CD4-positive, alpha-beta T cell treated with Interleukin-2 at 100 ng/mL for 4 hours (primary cell): ENCODE data around the gene YARS2.

ENCODE experiments used
- DNase-seq: peaks from one replicate; pipeline ENCODE4 v3.0.0-alpha.2; 2020; ENCODE audit warnings: low spot score

Gene YARS2

GRCh38 chr12:32755654-32756475 lies at the start of gene YARS2:
TSS of gene YARS2 (minus strand) at chr12:32755897. CDS start at chr12:32755874, 23 bp downstream.
- DNase-seq = peak; percentile 93

- DNase-seq = no peak
These were observed 48.6 kb upstream of the YARS2 start for GRCh38 chr12:32804301-32804700.

DNA sequence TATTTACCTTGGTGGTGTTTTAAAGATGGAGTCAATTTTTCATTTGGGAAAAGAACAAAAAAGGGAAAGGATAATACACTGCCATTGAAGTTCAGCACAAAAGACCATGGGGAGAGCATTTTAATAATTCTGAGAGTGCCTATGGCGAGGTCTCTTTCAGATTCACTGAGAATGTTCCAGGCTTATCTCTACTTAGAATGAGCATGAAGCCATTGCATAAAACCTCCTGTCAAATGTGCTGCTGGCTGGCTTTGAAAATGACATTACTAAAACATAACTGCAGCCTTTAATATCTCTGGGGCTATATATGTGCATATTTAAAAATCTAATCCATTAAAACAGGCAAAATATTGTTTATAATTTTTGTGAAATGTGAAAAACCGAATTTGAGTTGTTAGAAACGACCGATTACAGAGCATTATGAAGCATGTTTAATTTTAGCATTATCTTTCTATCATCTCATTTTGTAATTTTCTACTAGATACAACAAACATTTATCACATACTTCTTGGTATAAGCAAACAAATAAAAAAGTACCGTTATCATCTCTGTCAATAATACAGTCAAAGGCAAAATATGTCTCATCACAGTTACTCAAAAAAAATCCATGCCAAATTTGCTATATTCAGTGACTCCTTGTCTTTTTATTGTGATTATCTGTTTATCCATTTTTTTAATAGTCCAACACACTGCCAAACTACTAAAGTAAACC lies 45.7 kb upstream of the YARS2 start:
- no peak for DNase-seq

GRCh38 chr12:32794281-32794680 lies 38.6 kb upstream of the YARS2 start:
- DNase-seq = no peak

DNA sequence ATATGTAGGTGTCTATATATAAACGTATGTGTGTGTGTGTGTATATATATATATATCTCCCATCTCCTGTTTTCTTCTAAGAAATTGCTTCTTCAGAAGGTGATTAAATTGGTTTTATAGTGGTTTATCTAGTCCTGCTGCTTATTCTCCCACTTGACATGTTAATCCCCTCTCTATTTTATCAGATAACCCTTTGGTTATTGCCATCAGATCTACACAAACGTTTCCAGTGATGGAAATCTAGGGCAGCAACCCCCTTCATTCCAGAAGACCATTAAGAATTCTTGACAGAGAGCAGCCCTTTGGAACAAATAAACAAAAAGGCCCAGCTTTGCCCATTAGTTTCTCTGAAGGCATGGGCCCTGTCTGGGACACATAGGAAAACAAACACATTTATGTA lies 34.2 kb upstream of the YARS2 start:
- DNase-seq = no peak

GRCh38 chr12:32789446-32789845 lies 33.7 kb upstream of the YARS2 start:
- no peak for DNase-seq

GRCh38 chr12:32788405-32788804 lies 32.7 kb upstream of the YARS2 start:
- DNase-seq = no peak

GRCh38 chr12:32785557-32785956 lies 29.9 kb upstream of the YARS2 start:
- no peak for DNase-seq

- DNase-seq = no peak
These were observed 27.3 kb upstream of the YARS2 start for GRCh38 chr12:32783029-32783428.

- DNase-seq = no peak
These were observed 24.4 kb upstream of the YARS2 start for GRCh38 chr12:32780071-32780470.

GRCh38 chr12:32777691-32778175 lies 22.0 kb upstream of the YARS2 start:
- DNase-seq = no peak

GRCh38 chr12:32777159-32777558 lies 21.5 kb upstream of the YARS2 start:
- DNase-seq = no peak

- no peak for DNase-seq
These were observed 20.6 kb upstream of the YARS2 start for GRCh38 chr12:32776258-32776657.

DNA sequence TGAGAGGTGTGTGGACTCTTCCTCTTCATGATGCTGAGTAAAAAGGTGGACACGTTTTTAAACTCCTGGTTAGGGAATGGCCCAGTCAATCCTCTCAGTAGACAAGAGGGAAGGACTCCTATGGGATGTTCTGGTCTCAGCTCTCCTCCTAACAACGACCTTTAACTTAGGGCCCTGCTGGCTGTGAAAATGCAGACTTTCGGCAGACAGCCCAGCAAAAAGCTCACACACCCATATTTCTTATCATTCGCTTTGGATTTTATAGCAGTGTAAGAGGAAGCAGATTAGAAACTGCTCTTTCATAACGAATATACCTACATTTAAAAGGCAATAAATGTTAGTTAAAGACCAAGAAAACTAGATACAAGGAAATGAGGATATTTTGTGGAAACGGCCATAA lies 18.0 kb upstream of the YARS2 start:
- DNase-seq = no peak

DNA sequence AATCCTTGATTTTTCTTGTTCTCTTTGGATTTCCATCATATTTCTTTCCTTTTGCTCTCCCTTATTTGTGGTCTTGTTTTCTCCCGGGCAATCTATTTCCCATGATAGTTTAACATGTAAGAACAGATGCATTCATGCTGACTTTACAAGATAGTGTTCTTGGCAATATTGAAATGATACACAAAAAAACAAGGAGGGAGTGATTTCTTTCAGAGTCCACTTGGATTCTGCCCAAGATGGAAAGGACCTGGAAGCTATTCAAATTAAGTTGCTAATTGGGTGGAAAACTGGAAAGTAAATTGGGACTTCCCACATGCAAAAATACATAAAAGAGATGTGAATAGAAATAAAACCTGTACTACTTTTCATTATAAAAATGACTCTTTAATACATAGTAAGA lies 14.4 kb upstream of the YARS2 start:
- DNase-seq = no peak

GRCh38 chr12:32768518-32768917 lies 12.8 kb upstream of the YARS2 start:
- no peak for DNase-seq

DNA sequence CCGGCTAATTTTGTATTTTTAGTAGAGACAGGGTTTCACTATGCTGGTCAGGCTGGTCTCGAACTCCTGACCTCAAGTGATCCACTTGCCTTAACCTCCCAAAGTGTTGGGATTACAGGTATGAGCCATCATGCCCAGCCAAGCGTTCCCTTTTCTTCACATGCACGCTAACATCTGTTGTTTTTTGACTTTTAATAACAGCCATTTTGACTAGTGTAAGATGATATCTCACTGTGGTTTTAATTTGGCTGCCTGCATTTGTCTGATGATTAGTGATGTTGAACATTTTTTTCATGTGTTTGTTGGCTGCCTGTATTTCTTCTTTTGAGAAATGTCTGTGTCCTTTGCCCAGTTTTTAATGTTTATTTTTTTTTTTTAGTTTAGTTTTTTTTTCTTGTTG lies 10.2 kb upstream of the YARS2 start:
- DNase-seq = no peak

DNA sequence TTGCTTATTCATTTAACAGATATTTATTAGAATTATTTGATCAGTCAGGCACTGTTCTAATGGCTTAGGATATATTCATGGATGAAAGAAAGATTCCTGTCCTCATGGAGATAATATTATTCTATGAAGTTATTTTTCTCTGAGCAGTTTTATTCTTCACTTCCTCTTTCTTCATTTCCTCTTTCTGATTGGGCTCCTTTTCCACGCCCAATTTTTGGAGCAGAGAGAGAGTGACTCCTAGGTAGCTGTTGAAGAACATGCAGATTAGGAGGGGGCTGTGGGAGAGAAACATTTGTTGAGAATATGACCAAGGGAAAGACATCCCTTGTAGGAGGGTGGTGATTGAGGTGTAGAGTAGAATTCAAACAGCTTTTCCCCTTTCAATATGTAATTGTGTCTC lies 6.0 kb upstream of the YARS2 start:
- DNase-seq = no peak

DNA sequence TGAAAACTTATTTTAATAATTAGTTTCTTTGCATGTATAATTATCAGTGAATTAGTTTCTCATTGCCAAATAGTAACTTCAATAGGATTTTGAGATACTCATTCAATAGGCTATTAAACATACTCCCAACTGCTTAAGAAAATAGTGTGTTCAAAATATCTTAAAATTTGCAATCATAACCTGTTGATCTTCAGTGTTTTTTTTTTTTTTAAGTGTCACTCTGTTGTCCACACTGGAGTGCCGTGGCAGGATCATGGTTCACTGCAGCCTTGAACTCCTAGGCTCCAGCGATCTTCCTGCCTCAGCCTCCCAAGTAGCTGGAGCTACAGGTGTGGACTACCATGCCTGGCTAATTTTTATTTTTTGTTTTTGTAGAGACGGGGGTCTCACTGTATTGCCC lies 1.5 kb upstream of the YARS2 start:
- no peak for DNase-seq

DNA sequence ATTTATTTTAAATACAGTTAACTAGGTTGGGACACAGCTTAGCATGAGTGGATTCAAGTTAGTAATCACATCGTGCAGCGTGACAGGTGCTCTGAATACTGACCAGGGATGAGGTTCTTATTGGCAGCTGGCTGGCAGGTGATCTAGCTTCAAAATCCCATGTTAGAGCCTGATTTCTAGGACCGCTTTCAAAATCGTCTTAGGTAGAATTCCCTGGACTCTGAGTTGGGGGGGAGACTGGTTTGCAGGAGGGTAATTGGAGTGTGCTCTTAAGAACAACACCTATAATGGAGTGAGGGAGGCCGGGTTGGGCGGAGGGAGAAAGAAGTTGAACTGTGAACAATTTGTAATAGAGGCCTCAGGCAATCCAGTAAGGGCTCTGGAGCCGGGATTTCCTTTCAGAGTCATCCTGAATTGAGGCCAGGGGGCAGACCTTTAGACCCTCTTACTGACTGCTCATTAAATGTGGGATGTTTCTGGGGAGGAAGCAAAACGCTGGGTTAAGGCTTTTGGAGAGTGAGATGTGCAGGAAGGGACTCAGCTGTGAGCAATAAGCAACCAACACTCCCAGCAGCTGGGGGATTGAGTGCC lies 874 bp upstream of the YARS2 start:
- DNase-seq = no peak

- DNase-seq = peak; percentile 73
These were observed 545 bp downstream of the YARS2 start for GRCh38 chr12:32755051-32755653.

DNA sequence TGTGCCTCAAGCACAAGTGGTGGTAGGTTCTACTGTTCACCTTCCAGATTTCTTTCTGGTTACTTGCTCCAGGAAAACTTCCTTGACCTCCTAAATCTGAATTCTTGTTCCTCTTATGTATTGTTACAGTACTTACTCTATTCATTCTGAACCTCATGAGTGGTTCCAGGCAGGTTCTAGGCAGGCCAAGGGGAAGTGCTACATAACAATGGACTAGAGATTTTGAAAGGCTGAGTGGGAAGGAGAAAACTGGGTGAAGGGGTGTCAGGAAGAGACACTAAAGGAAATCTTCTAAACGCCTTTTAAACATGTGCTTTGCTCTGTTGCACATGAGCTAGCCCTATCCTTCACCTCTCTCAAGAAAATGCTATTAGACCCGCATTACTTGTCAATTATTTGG lies 1.6 kb downstream of the YARS2 start:
- DNase-seq = no peak

DNA sequence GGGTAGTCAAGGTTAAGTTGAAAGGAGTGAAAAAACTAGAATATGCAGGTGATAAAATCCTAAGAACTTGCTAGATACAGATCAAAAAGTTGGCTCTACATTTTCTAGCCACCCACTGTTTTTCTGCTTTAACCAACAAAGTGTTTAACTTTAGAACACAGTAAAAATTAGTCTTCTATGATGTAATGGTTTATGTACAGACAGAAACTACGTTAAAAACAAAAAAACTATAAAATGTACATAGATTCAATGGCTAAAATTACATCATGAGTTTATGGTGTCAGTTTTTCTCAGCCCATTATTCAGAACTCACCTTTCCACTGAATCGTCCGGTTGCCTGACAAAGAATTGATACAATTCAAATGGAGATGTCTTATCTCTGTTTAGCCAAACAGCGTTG lies 2.1 kb downstream of the YARS2 start:
- DNase-seq = no peak
